Chondrocyte (in vitro differentiated cells): ENCODE measurements around the gene LRRC7. TPM values are rescaled to one million over a fixed set of nuclear protein-coding genes. Genes with fewer than 3 reads are reported as not detected.

Source experiments
- DNase-seq: peaks from one replicate; pipeline ENCODE4 v3.0.0; 2021; ENCODE audit warnings: mixed read lengths, low spot score
- H3K27ac Mint-ChIP-seq: one replicate; pipeline ENCODE4 v1.8.0; 2021; ENCODE audit warnings: mild to moderate bottlenecking, moderate library complexity, mixed read lengths; ENCODE audit not compliant: unreplicated experiment
- H3K27me3 Mint-ChIP-seq: 2 replicates; pipeline ENCODE4 v1.8.0; 2021; ENCODE audit warnings: low read depth, mixed read lengths
- H3K36me3 Mint-ChIP-seq: 2 replicates; pipeline ENCODE4 v1.8.0; 2021; ENCODE audit warnings: low read depth, mixed read lengths
- H3K4me1 Mint-ChIP-seq: 2 replicates; pipeline ENCODE4 v1.8.0; 2021; ENCODE audit warnings: low read depth, mild to moderate bottlenecking, mixed read lengths
- H3K4me3 Mint-ChIP-seq: one replicate; pipeline ENCODE4 v1.8.0; 2021; ENCODE audit warnings: mild to moderate bottlenecking, moderate library complexity, mixed read lengths; ENCODE audit not compliant: unreplicated experiment
- H3K9me3 Mint-ChIP-seq: 2 replicates; pipeline ENCODE4 v1.8.0; 2021; ENCODE audit warnings: low read depth, mixed read lengths
- CTCF ChIP-seq: fragments of 200-600 bp; sonication (generic); IDR thresholded peaks from 2 replicates; pipeline ENCODE4 v1.5.0; 2021; ENCODE audit warnings: antibody characterized with exemption, mild to moderate bottlenecking, moderate library complexity
- total RNA-seq: library from RNA; stranded (reverse); gene quantifications from 3 replicates; pipeline ENCODE4 v1.2.1, GENCODE V29; 2021

Gene LRRC7
- total RNA-seq, 1 donor from 2014 or later, result not detected

- Mint-ChIP-seq H3K4me1 (no peaks in the 10 kb centered on the region), H3K27me3 (peaks cover 7% of the 10 kb centered on the region), H3K36me3 (no peaks in the 10 kb centered on the region), H3K4me3 (no peak overlapping the region), H3K27ac (no peak overlapping the region), H3K9me3 (peaks cover 17% of the 10 kb centered on the region)
- no peak for TF ChIP-seq CTCF
- no peak for DNase-seq
Measured at GRCh38 chr1:70083519-70083918, 515.8 kb downstream of the LRRC7 start.

- no peak for TF ChIP-seq CTCF
- no peaks in the 10 kb centered on the region for H3K36me3 Mint-ChIP-seq
- DNase-seq, result no peak
- peaks cover 3% of the 10 kb centered on the region for H3K27me3 Mint-ChIP-seq
- peaks cover 17% of the 10 kb centered on the region for H3K9me3 Mint-ChIP-seq
- no peak overlapping the region for H3K27ac Mint-ChIP-seq
- no peaks in the 10 kb centered on the region for H3K4me1 Mint-ChIP-seq
- no peak overlapping the region for H3K4me3 Mint-ChIP-seq
Measured at GRCh38 chr1:70084314-70084915, 516.7 kb downstream of the LRRC7 start.

- no peak for TF ChIP-seq CTCF
- Mint-ChIP-seq H3K4me1 (peaks cover 4% of the 10 kb centered on the region), H3K36me3 (no peaks in the 10 kb centered on the region), H3K9me3 (peaks cover 17% of the 10 kb centered on the region), H3K4me3 (no peak overlapping the region), H3K27ac (no peak overlapping the region), H3K27me3 (peaks cover 3% of the 10 kb centered on the region)
- DNase-seq, result no peak
Measured at GRCh38 chr1:70085521-70085920, 517.8 kb downstream of the LRRC7 start.

GRCh38 chr1:70086897-70087296 lies 519.2 kb downstream of the LRRC7 start:
- DNase-seq, result no peak

GRCh38 chr1:70090141-70090540 lies 522.4 kb downstream of the LRRC7 start:
- Mint-ChIP-seq H3K27me3 (no peaks in the 10 kb centered on the region), H3K4me1 (peaks cover 14% of the 10 kb centered on the region), H3K36me3 (no peaks in the 10 kb centered on the region), H3K4me3 (no peak overlapping the region), H3K27ac (no peak overlapping the region), H3K9me3 (peaks cover 2% of the 10 kb centered on the region)
- no peak for DNase-seq
- no peak for TF ChIP-seq CTCF

More at GRCh38 chr1:70086897-70087296, 519.2 kb downstream of the LRRC7 start:
- Mint-ChIP-seq H3K4me3 (no peak overlapping the region), H3K27ac (no peak overlapping the region), H3K27me3 (no peaks in the 10 kb centered on the region), H3K4me1 (peaks cover 14% of the 10 kb centered on the region), H3K36me3 (no peaks in the 10 kb centered on the region), H3K9me3 (peaks cover 17% of the 10 kb centered on the region)
- TF ChIP-seq CTCF, result no peak
